ENCODE measurements around the gene ATP8B1. TPM values are rescaled to one million over a fixed set of nuclear protein-coding genes. Genes with fewer than 3 reads are reported as not detected.

Gene ATP8B1
- total RNA-seq, 1 experiment from 2014 or later: 1.1 TPM

GRCh38 chr18:57738078-57738477 is 65.0 kb downstream of the ATP8B1 start:
- H3K23me2 ChIP-seq (ENCODE audit: insufficient read length, low read depth, low read length, poor library complexity, severe bottlenecking): no peaks in the 10 kb centered on the region
- H3K36me3 Mint-ChIP-seq (ENCODE audit: insufficient read depth in 1 of 3, low read depth in 3 of 3): no peaks in the 10 kb centered on the region; a peak in 1 of 7 replicates
- H3K27ac ChIP-seq (ENCODE audit: insufficient read length, low read depth, low read length): no peak overlapping the region
- H2AFZ ChIP-seq (ENCODE audit: low read length): no peak overlapping the region
- no peak overlapping the region for H3K4ac ChIP-seq (ENCODE audit: low read depth, low read length)
- no peak overlapping the region for H2BK20ac ChIP-seq (ENCODE audit: low read depth, low read length, poor library complexity, severe bottlenecking)
- no peak overlapping the region for H2BK120ac ChIP-seq (ENCODE audit: low read depth, low read length, poor library complexity, severe bottlenecking)
- H2AK5ac ChIP-seq (ENCODE audit: insufficient read length, low read length): no peak overlapping the region
- H3K79me2 ChIP-seq (ENCODE audit: insufficient read depth, low read length): no peaks in the 10 kb centered on the region
- no CpG with 5 or more reads among the region's 7 CpGs for WGBS (ENCODE audit: extremely low coverage, insufficient read length, low lambda C conversion rate)
- H3K4me1 Mint-ChIP-seq: peaks cover under 1% of the 10 kb centered on the region in 2 experiments
- no peak overlapping the region for H3K27ac Mint-ChIP-seq
- H3T11ph ChIP-seq (ENCODE audit: low read length): no peak overlapping the region
- H3K27me3 Mint-ChIP-seq (ENCODE audit: low read depth): no peaks in the 10 kb centered on the region
- H3K79me1 ChIP-seq (ENCODE audit: insufficient read depth, low read depth, low read length, poor library complexity, severe bottlenecking): no peaks in the 10 kb centered on the region
- no peak overlapping the region for H3K9ac ChIP-seq (ENCODE audit: extremely low read depth, insufficient read length, low read length)
- H3K27me3 ChIP-seq (ENCODE audit: insufficient read depth, low read length): no peaks in the 10 kb centered on the region
- no peaks in the 10 kb centered on the region for H4K20me1 ChIP-seq (ENCODE audit: control insufficient read depth, insufficient read depth, insufficient read length)
- no peak overlapping the region for H4K8ac ChIP-seq (replicated peaks; ENCODE audit: insufficient read length, low read depth, low read length)
- no peak for DNase-seq
- H3K23ac ChIP-seq (ENCODE audit: insufficient read length, low read depth, low read length): no peak overlapping the region
- H4K5ac ChIP-seq (ENCODE audit: insufficient read length, low read depth, low read length): no peak overlapping the region
- H3K4me3 Mint-ChIP-seq: no peak overlapping the region
- no peak overlapping the region for H4K91ac ChIP-seq (ENCODE audit: insufficient read length, low read depth, low read length)
- H3K4me2 ChIP-seq (ENCODE audit: insufficient read depth, insufficient read length, low read length): no peak overlapping the region
- H3K18ac ChIP-seq (ENCODE audit: insufficient read length, low read depth, low read length): no peak overlapping the region
- no peaks in the 10 kb centered on the region for H3K9me3 ChIP-seq (ENCODE audit: control insufficient read depth, low read depth, low read length)
- H3K9me3 Mint-ChIP-seq: no peaks in the 10 kb centered on the region; a peak in 1 of 5 replicates
- TF ChIP-seq CTCF (conservative IDR thresholded peaks at IDR 0.05): no peak
- no peak overlapping the region for H3K14ac ChIP-seq (ENCODE audit: insufficient read depth, low read length)
- no peaks in the 10 kb centered on the region; the same call in 1 of the 2 replicates for H3K4me1 ChIP-seq (ENCODE audit: insufficient read depth, low read length)
- H2BK15ac ChIP-seq (ENCODE audit: low read depth, low read length): no peak overlapping the region
- no peak overlapping the region for H2BK12ac ChIP-seq (ENCODE audit: insufficient read length, low read depth, low read length)
- H3K56ac ChIP-seq (ENCODE audit: insufficient read length, low read depth, low read length): no peak overlapping the region
- no peak overlapping the region for H2BK5ac ChIP-seq (ENCODE audit: insufficient read length, low read length)

Data from H9 (cell line).